GM12873 (cell line): ENCODE data around the gene WWTR1.
A peak's percentile ranks its signal among the peaks of the same experiment; 100 is the strongest.

Source experiments
- TF ChIP-seq, protein P1 (sequence below): IDR thresholded peaks from 2 replicates; pipeline ENCODE4 v1.5.1; 2012; ENCODE audit warnings: low read depth, mild to moderate bottlenecking, moderate library complexity, low read length, control low read depth; ENCODE audit not compliant: insufficient read depth; ENCODE audit errors: missing control alignments

WWTR1 gene

DNA sequence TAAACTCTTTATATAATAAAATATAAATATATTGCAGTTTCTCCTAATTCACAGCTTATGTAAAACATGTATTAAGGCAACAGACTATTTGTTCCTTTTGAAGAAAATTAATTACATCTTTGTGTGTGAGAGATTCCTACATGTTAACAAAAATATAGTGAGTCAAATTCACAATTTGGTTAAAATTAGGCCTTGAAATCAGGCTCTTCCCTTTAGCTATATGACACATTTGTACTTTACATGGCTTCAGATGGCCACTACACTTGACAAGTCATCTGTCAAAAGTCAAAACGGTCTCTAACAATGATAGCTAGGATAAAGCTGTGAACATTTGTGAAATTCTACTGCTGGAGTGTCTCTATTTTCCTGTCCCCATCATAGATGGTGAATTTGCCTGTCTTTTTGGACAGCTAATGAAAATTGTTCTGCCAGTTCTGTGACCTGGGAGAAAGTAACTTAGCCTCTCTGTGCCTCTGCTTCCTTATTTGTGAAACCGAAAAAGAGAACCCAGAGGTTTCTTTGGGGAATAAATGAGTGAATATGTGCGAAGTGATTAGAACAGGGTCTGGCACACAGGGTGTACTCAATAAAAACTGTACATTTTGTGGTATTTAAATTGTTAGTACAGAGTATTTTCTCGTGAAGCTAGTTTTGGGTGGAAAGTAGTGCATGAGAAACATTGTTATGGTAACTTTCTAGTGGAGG, 159.7 kb downstream of the WWTR1 start:
- TF ChIP-seq, protein P1, sequence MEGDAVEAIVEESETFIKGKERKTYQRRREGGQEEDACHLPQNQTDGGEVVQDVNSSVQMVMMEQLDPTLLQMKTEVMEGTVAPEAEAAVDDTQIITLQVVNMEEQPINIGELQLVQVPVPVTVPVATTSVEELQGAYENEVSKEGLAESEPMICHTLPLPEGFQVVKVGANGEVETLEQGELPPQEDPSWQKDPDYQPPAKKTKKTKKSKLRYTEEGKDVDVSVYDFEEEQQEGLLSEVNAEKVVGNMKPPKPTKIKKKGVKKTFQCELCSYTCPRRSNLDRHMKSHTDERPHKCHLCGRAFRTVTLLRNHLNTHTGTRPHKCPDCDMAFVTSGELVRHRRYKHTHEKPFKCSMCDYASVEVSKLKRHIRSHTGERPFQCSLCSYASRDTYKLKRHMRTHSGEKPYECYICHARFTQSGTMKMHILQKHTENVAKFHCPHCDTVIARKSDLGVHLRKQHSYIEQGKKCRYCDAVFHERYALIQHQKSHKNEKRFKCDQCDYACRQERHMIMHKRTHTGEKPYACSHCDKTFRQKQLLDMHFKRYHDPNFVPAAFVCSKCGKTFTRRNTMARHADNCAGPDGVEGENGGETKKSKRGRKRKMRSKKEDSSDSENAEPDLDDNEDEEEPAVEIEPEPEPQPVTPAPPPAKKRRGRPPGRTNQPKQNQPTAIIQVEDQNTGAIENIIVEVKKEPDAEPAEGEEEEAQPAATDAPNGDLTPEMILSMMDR = no peak

DNA sequence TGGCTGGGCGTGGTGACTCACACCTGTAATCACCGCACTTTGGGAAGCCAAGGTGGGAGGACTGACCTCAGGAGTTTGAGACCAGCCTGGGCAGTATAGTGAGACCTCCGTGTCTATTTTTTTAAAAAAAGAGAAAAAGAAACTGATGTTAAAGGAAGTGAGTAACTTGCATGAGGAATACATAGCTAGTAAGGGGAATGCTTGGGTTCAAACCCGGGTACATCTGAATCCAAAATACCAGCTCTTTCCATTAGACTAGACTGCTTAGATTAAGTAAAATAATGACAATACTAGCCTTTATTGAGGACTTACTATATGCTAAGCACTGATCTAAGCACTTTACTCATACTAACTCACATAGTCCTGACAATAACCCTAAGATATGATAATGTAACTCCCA, 160.9 kb downstream of the WWTR1 start:
- TF ChIP-seq, protein P1 = no peak

GRCh38 chr3:149495581-149496125, 162.2 kb downstream of the WWTR1 start:
- TF ChIP-seq, protein P1 = no peak

- TF ChIP-seq, protein P1 = no peak
These were observed 162.9 kb downstream of the WWTR1 start for GRCh38 chr3:149494759-149495580.

DNA sequence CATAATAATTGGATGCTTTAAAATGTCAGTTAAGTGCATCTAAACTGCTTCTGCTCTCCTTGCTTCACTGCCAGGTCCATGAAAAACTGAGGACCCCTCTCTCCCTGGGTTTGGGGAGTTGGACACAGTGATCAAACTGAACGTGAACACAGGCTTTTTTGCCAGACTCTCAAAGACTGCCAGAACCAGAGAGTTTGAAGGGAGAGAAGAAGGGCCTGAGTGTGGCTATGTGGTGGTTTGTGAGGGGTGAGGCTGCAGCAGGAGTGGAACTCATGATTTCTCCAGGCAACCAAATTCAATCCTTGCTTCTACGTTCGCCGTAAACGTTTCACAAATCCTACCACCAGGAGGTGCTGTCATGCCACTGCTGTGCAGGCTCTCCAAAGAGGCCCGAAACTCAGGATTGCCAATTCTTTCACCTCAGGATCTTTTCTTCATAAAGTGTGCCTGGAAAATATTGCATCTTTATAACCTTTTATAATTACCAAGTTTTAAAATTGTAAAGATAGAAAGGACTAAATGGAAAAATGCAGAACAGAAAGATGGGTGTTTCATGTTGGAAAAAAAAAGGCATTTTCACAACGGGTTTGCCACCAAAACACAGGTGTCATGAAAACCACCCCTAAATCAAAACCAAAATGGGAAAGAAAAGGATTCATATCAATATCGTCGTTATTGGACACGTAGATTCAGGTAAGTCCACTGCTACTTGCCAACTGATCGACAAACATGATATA, 163.6 kb downstream of the WWTR1 start:
- TF ChIP-seq, protein P1 = peak; percentile 91

- TF ChIP-seq, protein P1 = no peak
These were observed 164.4 kb downstream of the WWTR1 start for GRCh38 chr3:149493315-149494021.
